Activated T-cell treated with anti-CD3 and anti-CD28 coated beads, Interleukin-2, amount 50 U/mL, for 4 hours (primary cell): Measurements from ENCODE around the gene SMAD7. TPM values are rescaled to one million over a fixed set of nuclear protein-coding genes. Genes with fewer than 3 reads are reported as not detected.
A peak's percentile ranks its signal among the peaks of the same experiment; 100 is the strongest.

Source experiments
- ATAC-seq, 2 donors: fragments of 200-7000 bp; cut with Tn5 transposase; one replicate each; pipeline ENCODE4 v1.10.0; 2021
- DNase-seq: peaks from one replicate; pipeline ENCODE4 v3.0.0-alpha.2; 2020
- H3K27me3 Mint-ChIP-seq: one replicate; pipeline ENCODE4 v1.8.0; 2021; ENCODE audit warnings: low read depth, mixed read lengths
- H3K36me3 Mint-ChIP-seq: one replicate; pipeline ENCODE4 v1.8.0; 2022; ENCODE audit warnings: mixed read lengths; ENCODE audit not compliant: insufficient read depth
- H3K4me1 Mint-ChIP-seq: one replicate; pipeline ENCODE4 v1.8.0; 2021; ENCODE audit warnings: low read depth, mixed read lengths
- H3K4me3 Mint-ChIP-seq: one replicate; pipeline ENCODE4 v1.8.0; 2021; ENCODE audit warnings: mild to moderate bottlenecking, moderate library complexity, mixed read lengths
- H3K9me3 Mint-ChIP-seq: one replicate; pipeline ENCODE4 v1.8.0; 2021; ENCODE audit warnings: mixed read lengths
- total RNA-seq, 3 donors: library from RNA; stranded (reverse); gene quantifications; one replicate each; pipeline ENCODE4 v1.2.1, GENCODE V29; 2021

The SMAD7 gene
- total RNA-seq, 3 donors from 2014 or later, result 8.0 to 13.6 (median 9.6) TPM

DNA sequence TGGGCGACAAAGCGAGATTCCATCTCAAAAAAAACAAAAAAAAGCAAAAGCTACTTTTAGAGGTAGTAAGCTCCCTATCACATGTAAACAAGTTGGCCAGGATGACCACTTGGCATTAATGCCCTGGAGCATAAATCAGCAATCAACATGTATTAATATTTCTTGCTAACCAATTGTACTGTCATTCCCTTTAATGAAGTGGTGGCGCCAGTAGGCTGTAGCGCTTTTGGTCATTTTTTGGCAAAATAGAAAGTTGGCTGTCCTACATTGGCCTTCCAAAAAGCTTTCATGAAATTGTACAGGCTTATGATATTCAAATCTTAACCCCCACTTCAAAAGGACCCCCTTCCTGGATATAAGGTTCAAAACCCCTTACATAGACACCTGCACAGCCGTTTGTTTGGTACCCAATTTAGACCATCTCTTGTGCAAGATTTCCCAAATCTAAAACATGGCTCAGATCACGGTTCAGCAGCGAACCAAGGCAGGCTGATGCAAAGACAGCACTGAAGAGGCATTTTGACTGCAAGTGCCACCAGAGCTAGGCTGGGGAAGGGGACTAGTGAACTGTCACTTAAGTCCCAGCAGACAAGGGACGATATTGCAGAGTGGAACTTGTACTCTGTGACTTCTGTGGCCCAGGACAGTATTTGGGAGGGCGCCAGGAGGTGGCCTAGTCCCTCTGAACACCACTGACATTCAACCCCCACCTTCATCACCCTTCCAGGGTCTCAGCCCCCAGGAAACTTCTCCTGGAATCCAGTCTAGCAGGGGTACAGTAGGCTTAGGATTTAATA, 31.9 kb downstream of the SMAD7 start:
- Mint-ChIP-seq H3K4me1 (peaks cover 24% of the 10 kb centered on the region), H3K9me3 (no peaks in the 10 kb centered on the region), H3K27me3 (no peaks in the 10 kb centered on the region), H3K4me3 (no peak overlapping the region), H3K36me3 (peaks cover 17% of the 10 kb centered on the region)
- DNase-seq, result no peak
- ATAC-seq, result no peak

DNA sequence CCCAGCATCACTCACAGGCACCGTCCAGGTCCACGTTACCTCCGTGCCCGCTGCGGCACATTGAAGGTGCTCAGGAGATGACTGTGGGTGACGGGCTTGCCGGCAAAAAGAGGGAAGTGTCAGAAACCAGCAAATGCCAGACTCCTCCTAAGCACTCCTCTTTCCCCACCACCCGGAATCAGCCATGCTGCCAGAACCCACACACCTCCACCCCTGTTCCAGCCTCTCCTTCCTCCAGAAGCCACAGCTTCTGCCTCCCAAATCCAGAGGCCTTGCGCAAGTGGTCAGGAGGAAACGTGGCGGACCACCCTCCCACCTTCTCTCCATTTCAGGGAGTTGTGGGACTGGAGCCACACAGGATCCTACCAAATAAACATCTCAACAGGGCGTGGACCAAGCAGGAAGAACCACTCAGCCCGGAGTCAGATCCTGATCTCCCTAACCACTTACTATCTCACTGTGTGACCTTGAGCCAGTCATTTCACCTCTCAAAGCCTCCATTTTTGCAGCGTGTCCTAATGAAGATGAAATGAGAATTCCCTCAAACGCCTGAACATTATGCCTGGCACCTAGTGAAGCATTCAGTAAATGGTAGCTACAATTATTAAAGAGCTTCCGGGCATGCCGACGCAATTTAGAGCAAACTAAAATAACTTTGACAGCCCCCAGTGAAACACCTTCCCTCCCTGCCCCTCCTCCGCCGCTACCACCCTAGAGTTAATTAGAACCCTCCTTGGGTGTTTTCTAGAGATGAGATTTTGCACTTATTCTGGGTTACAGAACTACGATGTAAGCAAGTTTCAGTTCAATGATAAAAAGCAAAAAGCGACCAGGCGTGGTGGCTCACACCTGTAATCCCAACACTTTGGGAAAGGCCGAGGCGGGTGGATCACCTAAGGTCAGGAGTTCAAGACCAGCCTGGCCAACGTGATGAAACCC, 32.9 kb downstream of the SMAD7 start:
- Mint-ChIP-seq H3K27me3 (no peaks in the 10 kb centered on the region), H3K4me3 (no peak overlapping the region), H3K4me1 (peaks cover 18% of the 10 kb centered on the region), H3K36me3 (peaks cover 13% of the 10 kb centered on the region), H3K9me3 (no peaks in the 10 kb centered on the region)
- DNase-seq (no peak), ATAC-seq (no peak)

DNA sequence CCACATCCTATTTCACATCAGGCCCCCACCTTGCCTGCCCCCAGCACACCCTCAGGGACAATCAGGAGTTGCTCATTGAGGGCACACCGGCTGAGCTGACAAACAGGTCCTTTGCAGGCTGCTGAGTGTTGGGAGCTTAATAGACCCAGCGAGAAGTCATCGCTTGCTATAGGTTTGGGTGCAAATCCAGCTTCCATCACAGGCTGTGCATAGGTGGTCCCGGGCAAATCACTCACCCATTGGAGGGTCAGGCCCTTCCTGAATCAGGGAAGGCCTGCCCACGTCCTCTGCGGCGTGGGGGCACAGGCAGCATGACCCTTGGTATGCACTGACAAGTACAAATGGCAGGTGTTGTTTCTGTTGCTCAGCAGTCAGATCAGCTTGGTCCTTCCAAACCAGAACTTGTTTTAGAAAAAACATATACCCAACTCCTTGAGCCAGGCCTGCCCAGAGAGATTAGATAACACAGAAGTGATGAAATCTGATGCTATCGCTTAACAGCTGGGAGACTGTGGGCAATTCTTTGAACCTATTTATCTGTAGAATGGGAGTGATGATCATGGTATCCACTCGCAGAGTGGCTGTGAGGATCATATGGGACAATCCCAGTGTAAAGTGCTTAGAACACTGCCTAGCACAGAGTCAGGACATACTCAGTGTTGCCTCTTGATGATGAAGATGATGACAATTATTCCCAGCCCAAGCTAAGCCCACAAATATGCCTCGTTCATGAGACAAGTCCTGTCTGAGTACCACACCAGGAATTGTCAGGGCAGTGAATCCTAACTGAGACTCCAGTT, 34.9 kb downstream of the SMAD7 start:
- Mint-ChIP-seq H3K4me3 (no peak overlapping the region), H3K27me3 (no peaks in the 10 kb centered on the region), H3K36me3 (peaks cover 7% of the 10 kb centered on the region), H3K4me1 (peaks cover 8% of the 10 kb centered on the region), H3K9me3 (no peaks in the 10 kb centered on the region)
- DNase-seq, result no peak
- ATAC-seq, result no peak

DNA sequence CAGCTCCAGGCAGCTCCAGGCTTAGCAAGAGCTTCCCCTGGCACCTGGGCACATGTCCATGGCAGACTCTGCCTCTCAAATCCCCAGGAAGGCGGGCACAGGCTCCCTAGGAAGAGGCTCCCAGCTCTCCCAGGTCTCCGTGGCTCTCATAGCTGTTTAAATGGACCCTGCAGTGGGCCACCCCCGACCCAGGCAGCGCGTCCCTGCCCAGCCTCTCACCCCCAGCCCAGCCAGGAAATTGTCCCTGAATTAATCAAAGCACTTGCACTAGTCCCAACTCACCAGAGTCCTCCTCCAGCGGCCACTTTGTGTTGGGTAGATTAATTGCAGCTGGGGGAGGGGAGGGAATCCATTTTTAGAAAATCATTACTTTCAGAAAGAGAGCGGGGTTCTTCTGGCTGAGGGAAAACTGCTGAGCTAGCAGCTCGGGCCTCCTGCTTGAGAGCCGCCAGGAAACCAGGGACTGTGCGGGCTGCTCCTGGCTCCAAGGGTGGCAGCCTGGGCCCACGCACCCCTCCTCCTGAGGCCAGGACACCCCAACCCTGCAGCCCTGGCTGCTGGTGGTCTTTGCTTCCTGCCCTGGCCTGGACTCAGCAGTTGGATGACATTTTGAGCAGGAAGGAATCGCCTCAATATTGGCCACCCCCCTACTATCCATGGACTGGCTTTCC, 36.0 kb downstream of the SMAD7 start:
- Mint-ChIP-seq H3K4me3 (no peak overlapping the region), H3K36me3 (peaks cover 2% of the 10 kb centered on the region), H3K9me3 (no peaks in the 10 kb centered on the region), H3K4me1 (peaks cover 13% of the 10 kb centered on the region), H3K27me3 (no peaks in the 10 kb centered on the region)
- ATAC-seq (no peak), DNase-seq (no peak)

DNA sequence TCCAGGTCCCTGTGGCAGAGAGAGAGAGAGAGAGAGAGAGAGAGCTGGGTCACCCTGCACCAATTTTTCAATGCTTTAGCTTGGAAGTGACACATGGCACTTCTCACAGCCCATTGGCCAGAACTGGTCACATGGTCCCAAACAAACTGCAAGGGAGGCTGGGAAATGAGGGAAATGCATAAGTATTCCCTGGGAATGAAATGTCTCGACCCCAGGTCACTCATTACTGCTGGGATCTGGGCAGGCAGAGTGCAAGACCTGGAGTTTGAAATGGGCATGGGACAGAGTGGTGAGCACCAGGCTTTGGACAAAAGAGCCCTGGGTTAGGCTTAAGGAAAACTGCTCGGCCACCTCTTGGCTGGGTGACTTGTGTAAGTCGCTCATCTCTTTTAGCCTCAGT, 37.0 kb downstream of the SMAD7 start:
- no peak overlapping the region for H3K4me3 Mint-ChIP-seq
- DNase-seq, result no peak
- ATAC-seq, result no peak

DNA sequence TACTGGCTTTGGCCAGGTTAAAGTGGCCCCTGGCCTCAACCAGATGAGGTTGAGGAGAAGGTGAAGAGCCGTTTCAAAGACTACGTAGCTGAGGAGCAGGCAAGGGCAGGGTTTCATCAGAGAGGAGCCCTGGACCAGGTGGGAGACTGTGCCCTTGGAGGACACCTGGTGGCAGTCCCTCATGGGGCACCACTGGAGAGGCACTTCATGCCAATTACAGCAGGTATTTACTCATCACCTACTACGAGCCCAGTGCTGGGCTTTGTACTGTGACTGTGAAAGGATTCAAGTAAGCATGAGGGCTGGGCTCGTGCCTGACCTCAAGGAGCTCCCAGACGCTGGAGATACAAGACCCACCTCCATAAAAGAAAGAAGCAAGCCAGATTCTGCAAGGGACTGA, 37.6 kb downstream of the SMAD7 start:
- peak; percentile 48 for DNase-seq
- H3K27me3 Mint-ChIP-seq, result no peaks in the 10 kb centered on the region
- H3K4me3 Mint-ChIP-seq, result no peak overlapping the region
- no peaks in the 10 kb centered on the region for H3K36me3 Mint-ChIP-seq
- H3K4me1 Mint-ChIP-seq, result peaks cover 20% of the 10 kb centered on the region
- peak; percentile 66 to 70 for ATAC-seq
- H3K9me3 Mint-ChIP-seq, result no peaks in the 10 kb centered on the region

More for the DNA sequence above, 37.0 kb downstream of the SMAD7 start:
- Mint-ChIP-seq H3K27me3 (no peaks in the 10 kb centered on the region), H3K36me3 (no peaks in the 10 kb centered on the region), H3K9me3 (no peaks in the 10 kb centered on the region), H3K4me1 (peaks cover 20% of the 10 kb centered on the region)

DNA sequence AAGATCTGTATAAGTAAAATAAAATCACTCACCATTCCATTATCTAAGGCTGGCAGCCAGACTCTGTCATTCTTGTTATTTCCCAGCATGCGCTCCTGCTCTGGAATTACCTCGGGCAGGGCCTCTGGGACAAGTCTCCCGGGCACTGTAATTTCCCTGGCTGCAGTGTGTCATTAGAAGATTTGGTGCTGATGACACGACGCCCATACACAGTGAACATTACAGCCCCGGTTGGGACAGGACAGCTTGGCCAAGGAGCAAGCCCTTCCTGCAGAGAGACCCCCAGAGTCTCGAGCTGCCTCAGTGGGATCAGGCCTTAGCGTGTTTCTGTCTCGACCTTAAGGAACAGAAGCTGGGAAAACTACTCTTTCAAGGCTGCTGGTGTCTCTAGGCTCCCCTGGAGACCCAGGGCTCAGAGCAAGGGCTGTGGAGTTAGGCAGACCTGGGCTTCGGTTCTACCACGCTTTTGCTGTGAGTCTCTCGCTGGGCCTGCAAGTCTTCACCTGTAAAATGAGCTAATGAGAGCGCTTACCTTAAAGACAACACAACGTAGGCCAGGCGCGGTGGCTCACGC, 39.7 kb downstream of the SMAD7 start:
- Mint-ChIP-seq H3K4me3 (no peak overlapping the region), H3K36me3 (no peaks in the 10 kb centered on the region), H3K27me3 (no peaks in the 10 kb centered on the region), H3K9me3 (no peaks in the 10 kb centered on the region), H3K4me1 (peaks cover 20% of the 10 kb centered on the region)
- DNase-seq (no peak), ATAC-seq (no peak)

DNA sequence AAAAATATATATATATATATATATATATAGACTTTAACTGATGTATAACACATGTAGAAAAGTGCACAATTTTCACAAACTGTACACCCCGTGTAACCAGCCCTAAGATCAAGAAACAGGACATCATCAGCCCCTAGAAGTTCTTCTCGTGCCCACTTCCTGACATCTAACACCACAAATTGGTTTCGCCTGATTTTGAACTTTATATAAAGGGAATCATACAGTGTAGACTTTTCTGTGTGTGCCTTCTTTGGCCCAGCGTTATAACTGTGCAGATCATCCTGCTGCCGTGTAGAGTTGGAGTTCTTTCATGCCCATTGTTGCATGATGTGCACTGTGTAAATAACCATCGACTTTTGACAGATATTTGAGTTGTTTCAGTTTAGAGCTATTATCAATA, 41.0 kb downstream of the SMAD7 start:
- no peaks in the 10 kb centered on the region for H3K27me3 Mint-ChIP-seq
- DNase-seq, result no peak
- peaks cover 20% of the 10 kb centered on the region for H3K4me1 Mint-ChIP-seq
- H3K4me3 Mint-ChIP-seq, result no peak overlapping the region
- peak in 1 of 2 donors; percentile 43 for ATAC-seq
- H3K36me3 Mint-ChIP-seq, result no peaks in the 10 kb centered on the region
- peaks cover 3% of the 10 kb centered on the region for H3K9me3 Mint-ChIP-seq

DNA sequence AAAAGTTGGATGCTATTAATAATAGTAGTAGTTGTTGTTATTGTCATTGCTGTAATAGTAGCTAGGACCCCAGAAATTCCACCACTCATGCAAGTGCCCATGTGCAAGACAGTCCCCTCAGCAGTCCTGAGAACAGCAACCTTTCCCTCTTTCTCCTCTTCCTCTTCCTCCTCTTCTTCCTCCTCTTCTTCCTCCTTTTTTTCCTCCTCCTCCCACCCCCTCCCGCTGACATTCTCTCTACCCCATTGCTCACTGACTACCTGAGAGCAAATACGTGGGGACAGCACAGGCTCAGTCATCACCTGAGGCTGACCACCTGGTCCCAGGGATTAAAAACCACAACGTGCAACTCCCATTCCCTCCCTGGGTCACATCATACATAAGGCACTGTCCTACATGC, 41.8 kb downstream of the SMAD7 start:
- peaks cover 4% of the 10 kb centered on the region for H3K36me3 Mint-ChIP-seq

DNA sequence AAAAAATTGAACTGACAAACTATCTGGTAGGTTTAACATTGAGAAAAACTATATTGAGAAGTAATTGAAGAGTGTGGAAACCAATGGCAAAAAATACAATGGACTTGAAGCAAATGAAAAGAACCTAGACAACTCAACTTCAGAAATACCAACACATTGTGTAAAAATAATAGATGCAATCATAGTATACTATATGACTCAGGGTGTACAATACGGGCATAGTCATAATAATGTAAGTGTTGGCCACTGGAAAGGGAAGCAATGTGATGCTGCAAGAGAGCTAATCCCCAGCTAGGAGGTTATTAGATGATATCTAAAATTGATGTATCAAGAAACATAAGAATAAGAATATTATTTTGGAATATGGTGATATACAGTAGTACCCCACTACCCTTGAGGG, 45.3 kb downstream of the SMAD7 start:
- H3K27me3 Mint-ChIP-seq, result no peaks in the 10 kb centered on the region
- peaks cover 4% of the 10 kb centered on the region for H3K36me3 Mint-ChIP-seq
- peaks cover 14% of the 10 kb centered on the region for H3K4me1 Mint-ChIP-seq
- H3K4me3 Mint-ChIP-seq, result no peak overlapping the region
- DNase-seq (no peak), ATAC-seq (no peak)
- peaks cover 12% of the 10 kb centered on the region for H3K9me3 Mint-ChIP-seq

More for the DNA sequence above, 41.8 kb downstream of the SMAD7 start:
- peaks cover 11% of the 10 kb centered on the region for H3K9me3 Mint-ChIP-seq
- H3K27me3 Mint-ChIP-seq, result no peaks in the 10 kb centered on the region
- peaks cover 20% of the 10 kb centered on the region for H3K4me1 Mint-ChIP-seq
- DNase-seq, result no peak
- no peak overlapping the region for H3K4me3 Mint-ChIP-seq
- ATAC-seq, result no peak

DNA sequence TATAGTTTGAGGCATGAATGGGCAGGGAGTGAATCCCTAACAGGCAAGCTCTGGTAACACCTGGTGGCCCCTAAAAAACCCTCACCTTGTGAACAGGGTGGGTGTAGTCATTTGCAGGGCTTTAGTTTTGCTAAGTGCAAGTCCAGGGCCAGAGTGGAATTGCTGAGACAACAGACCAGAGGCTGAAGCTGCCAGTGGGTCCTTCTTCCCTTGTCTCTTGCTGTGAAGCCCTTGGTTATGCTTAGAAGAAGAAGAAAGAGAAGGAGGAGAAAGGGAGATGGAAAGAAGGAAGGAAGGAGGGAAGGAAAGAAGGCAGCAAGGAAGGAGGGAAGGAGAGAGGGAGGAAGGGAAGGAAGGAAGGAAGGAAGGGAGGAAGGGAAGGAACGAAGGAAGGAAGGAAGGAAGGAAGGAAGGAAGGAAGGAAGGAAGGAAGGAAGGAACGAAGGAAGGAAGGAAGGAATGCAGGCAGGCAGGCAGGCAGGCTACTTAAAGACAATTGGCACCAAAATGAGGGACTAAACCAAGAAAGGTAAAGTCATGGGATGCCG, 45.8 kb downstream of the SMAD7 start:
- Mint-ChIP-seq H3K4me3 (no peak overlapping the region), H3K36me3 (peaks cover 4% of the 10 kb centered on the region), H3K4me1 (peaks cover 14% of the 10 kb centered on the region), H3K27me3 (no peaks in the 10 kb centered on the region), H3K9me3 (peaks cover 12% of the 10 kb centered on the region)
- no peak for ATAC-seq
- no peak for DNase-seq

DNA sequence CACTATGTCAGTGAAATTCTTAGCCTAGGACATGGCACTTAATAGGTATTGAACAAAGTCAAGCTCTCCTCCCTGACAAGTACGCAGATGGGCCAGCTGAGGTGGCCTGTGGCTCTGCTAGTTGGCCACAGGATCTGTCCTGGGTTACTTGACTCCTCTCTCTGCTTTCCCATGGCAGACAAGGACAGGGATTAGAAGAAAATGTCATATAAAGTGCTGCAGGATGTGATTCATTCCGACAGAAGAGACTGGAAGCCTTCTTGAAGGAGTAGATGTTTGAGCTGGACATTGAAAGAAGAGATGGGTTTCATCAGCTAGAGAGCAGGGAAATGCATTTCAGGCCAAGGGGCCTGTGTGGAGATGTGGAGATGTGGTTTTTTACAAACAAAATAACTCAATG, 46.7 kb downstream of the SMAD7 start:
- no peaks in the 10 kb centered on the region for H3K27me3 Mint-ChIP-seq
- H3K4me1 Mint-ChIP-seq, result peaks cover 11% of the 10 kb centered on the region
- DNase-seq, result no peak
- ATAC-seq, result no peak
- peaks cover 18% of the 10 kb centered on the region for H3K9me3 Mint-ChIP-seq
- peaks cover 4% of the 10 kb centered on the region for H3K36me3 Mint-ChIP-seq
- no peak overlapping the region for H3K4me3 Mint-ChIP-seq

DNA sequence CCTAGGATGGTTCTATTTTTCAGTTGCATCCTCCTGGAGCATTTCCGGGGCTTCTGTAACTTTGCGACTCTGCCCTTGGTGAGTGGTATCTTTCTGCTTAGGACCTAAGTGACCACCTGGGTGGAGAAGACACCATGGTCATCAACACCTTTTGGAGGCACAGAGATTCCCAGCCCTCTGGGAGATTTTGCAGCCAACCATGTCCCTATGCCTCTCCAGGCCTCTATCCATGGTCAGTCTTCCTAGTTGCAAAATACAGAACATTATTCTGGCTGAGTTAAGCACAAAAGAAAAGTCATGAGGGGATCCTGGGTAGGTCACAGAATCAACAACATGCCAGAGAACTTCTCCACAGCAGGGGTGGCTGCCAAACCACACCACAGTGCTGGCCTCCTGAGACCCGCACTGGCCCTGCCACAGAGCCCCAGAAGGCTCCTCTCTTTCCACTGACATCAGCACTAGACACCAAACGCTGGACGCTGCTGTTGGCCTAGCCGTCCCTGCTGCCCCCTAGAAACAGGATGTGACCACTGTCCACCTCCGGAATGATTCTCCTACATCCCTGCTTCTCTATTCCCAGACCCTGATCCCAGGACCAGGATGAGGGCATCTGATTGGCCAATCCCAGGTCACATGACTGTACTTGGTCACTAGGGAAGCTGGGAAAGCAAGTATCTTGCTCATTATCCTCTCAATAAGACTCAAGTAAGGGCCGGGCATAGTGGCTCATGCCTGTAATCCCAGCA, 47.7 kb downstream of the SMAD7 start:
- H3K36me3 Mint-ChIP-seq, result peaks cover 4% of the 10 kb centered on the region
- peaks cover 7% of the 10 kb centered on the region for H3K4me1 Mint-ChIP-seq
- no peaks in the 10 kb centered on the region for H3K27me3 Mint-ChIP-seq
- DNase-seq, result no peak
- H3K4me3 Mint-ChIP-seq, result no peak overlapping the region
- no peak for ATAC-seq
- peaks cover 18% of the 10 kb centered on the region for H3K9me3 Mint-ChIP-seq
